SK-N-SH treated with all-trans-retinoic acid at 6 μM for 48 hours (cell line): ENCODE results near the gene PLXDC2.

Experiments used
- ARNTL ChIP-seq: fragments of 450-650 bp; formaldehyde crosslinking; IDR thresholded peaks from 2 replicates; pipeline ENCODE4 v1.5.0; 2020; ENCODE audit warnings: low read depth, mild to moderate bottlenecking, moderate library complexity, borderline replicate concordance
- CSDC2 ChIP-seq: fragments of 250-450 bp; sonication (Bioruptor Pico); IDR thresholded peaks from 2 replicates; pipeline ENCODE4 v1.5.0; 2020; ENCODE audit warnings: mild to moderate bottlenecking, moderate library complexity
- ZC3H10 ChIP-seq: fragments of 250-450 bp; sonication (Bioruptor Pico); IDR thresholded peaks from 2 replicates; pipeline ENCODE4 v1.5.1; 2021; ENCODE audit warnings: mild to moderate bottlenecking, moderate library complexity
- ZFP3 ChIP-seq: fragments of 250-450 bp; sonication (Bioruptor Pico); IDR thresholded peaks from 2 replicates; pipeline ENCODE4 v1.5.0; 2020; ENCODE audit warnings: mild to moderate bottlenecking, moderate library complexity
- ZFP30 ChIP-seq: fragments of 450-650 bp; formaldehyde crosslinking; IDR thresholded peaks from 2 replicates; pipeline ENCODE4 v1.5.0; 2022; ENCODE audit warnings: mild to moderate bottlenecking, moderate library complexity
- TF ChIP-seq, protein P1 (sequence below): fragments of 250-450 bp; sonication (Bioruptor Pico); IDR thresholded peaks from 2 replicates; pipeline ENCODE4 v1.5.1; 2021; ENCODE audit warnings: mild to moderate bottlenecking, moderate library complexity
- TF ChIP-seq, protein P2 (sequence below): fragments of 250-450 bp; sonication (Bioruptor Pico); IDR thresholded peaks from 2 replicates; pipeline ENCODE4 v1.8.0; 2021; ENCODE audit warnings: low read depth, mild to moderate bottlenecking, moderate library complexity, borderline replicate concordance

GRCh38 chr10:19933772-19934171, 117.5 kb downstream of the PLXDC2 start:
- TF ChIP-seq ARNTL (no peak), ZFP30 (no peak), ZFP3 (CRISPR knock-in tag) (no peak), CSDC2 (CRISPR knock-in tag) (no peak), ZC3H10 (CRISPR knock-in tag) (no peak)
- TF ChIP-seq, protein P1, sequence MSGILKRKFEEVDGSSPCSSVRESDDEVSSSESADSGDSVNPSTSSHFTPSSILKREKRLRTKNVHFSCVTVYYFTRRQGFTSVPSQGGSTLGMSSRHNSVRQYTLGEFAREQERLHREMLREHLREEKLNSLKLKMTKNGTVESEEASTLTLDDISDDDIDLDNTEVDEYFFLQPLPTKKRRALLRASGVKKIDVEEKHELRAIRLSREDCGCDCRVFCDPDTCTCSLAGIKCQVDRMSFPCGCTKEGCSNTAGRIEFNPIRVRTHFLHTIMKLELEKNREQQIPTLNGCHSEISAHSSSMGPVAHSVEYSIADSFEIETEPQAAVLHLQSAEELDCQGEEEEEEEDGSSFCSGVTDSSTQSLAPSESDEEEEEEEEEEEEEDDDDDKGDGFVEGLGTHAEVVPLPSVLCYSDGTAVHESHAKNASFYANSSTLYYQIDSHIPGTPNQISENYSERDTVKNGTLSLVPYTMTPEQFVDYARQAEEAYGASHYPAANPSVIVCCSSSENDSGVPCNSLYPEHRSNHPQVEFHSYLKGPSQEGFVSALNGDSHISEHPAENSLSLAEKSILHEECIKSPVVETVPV (CRISPR knock-in tag): no peak
- TF ChIP-seq, protein P2, sequence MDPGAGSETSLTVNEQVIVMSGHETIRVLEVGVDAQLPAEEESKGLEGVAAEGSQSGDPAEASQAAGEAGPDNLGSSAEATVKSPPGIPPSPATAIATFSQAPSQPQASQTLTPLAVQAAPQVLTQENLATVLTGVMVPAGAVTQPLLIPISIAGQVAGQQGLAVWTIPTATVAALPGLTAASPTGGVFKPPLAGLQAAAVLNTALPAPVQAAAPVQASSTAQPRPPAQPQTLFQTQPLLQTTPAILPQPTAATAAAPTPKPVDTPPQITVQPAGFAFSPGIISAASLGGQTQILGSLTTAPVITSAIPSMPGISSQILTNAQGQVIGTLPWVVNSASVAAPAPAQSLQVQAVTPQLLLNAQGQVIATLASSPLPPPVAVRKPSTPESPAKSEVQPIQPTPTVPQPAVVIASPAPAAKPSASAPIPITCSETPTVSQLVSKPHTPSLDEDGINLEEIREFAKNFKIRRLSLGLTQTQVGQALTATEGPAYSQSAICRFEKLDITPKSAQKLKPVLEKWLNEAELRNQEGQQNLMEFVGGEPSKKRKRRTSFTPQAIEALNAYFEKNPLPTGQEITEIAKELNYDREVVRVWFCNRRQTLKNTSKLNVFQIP: no peak
